Testis (tissue), 3 donors: ENCODE measurements around the gene CSNK1E. TPM values are rescaled to one million over a fixed set of nuclear protein-coding genes. Genes with fewer than 3 reads are reported as not detected.
A peak's percentile ranks its signal among the peaks of the same experiment; 100 is the strongest.

Source experiments
- DNase-seq: peaks from one replicate; pipeline ENCODE4 v3.0.0-alpha.2; 2019
- H3K27ac ChIP-seq, 2 donors: fragments of 200-600 bp; sonication (generic); one replicate each; pipeline ENCODE4 v1.5.1; 2019
- H3K27me3 ChIP-seq: fragments of 200-600 bp; sonication (generic); one replicate; pipeline ENCODE4 v1.5.1; 2019
- H3K36me3 ChIP-seq: fragments of 200-600 bp; sonication (generic); one replicate; pipeline ENCODE4 v1.5.1; 2017; ENCODE audit warnings: low read depth; ENCODE audit errors: missing control alignments
- H3K4me1 ChIP-seq: fragments of 200-600 bp; sonication (generic); one replicate; pipeline ENCODE4 v1.5.1; 2019
- H3K4me3 ChIP-seq, 2 donors: fragments of 200-600 bp; sonication (generic); one replicate each; pipeline ENCODE4 v1.5.1; 2017 to 2019
- H3K9me3 ChIP-seq: fragments of 200-600 bp; sonication (generic); one replicate; pipeline ENCODE4 v1.5.1; 2017
- CTCF ChIP-seq, 3 experiments: fragments of 450-650 bp in 2 of 3; fragments of 200-600 bp in 1 of 3; sonication (generic) in 1 of 3; IDR thresholded peaks; one replicate each; pipeline ENCODE4 v1.5.1; 2016 to 2019; ENCODE audit warnings: antibody characterized with exemption in 3 of 3, mild to moderate bottlenecking in 2 of 3, moderate library complexity in 1 of 3
- POLR2A ChIP-seq: fragments of 450-650 bp; IDR thresholded peaks from one replicate; pipeline ENCODE4 v1.6.1; 2017; ENCODE audit warnings: antibody characterized with exemption, mild to moderate bottlenecking, moderate library complexity
- WGBS, 2 donors: methylation state at CpG; one replicate each; pipeline ENCODE4 v1.1.5; 2018; 5-methylcytosine and 5-hydroxymethylcytosine counted together
- intact Hi-C: fragments of 100-400 bp; cut with DNase I; formaldehyde crosslinking; loops from one replicate; pipeline ENCODE4 v1.15.1; 2023; ENCODE audit warnings: low total_unique reads
- polyA plus RNA-seq: library from polyadenylated mRNA; stranded (reverse); fragments of 350-450 nt; fragmentation: Illumina TruSeq; extraction: RNeasy Lipid Tissue Mini Kit (QIAGEN cat#74804); gene quantifications from one replicate; pipeline ENCODE4 v1.2.3, GENCODE V29; 2014; ENCODE audit warnings: low read depth, low replicate concordance; ENCODE audit not compliant: insufficient read depth
- total RNA-seq, 2 donors: library from RNA; depleted of rRNA; stranded (reverse); fragments of >200 nt; gene quantifications; one replicate each; pipeline ENCODE4 v1.2.3, GENCODE V29; 2016

Gene CSNK1E
- total and polyA plus RNA-seq, 3 donors from 2014 or later = 69.2 to 134 (median 133) TPM

- H3K4me1 ChIP-seq = peaks cover 37% of the 10 kb centered on the region
- no peaks in the 10 kb centered on the region for H3K36me3 ChIP-seq
- H3K9me3 ChIP-seq = no peaks in the 10 kb centered on the region
- DNase-seq = no peak
- intact Hi-C loops = no loop called here
- no peak overlapping the region for H3K4me3 ChIP-seq
- H3K27me3 ChIP-seq = no peaks in the 10 kb centered on the region
- TF ChIP-seq POLR2A (no peak), CTCF (IDR thresholded peaks at IDR 0.05) (no peak)
- H3K27ac ChIP-seq = no peak overlapping the region
- WGBS, 2 donors = 92 to 94% methylated on average over 7 of the region's 7 CpGs
Measured at GRCh38 chr22:38269466-38269865, 47.8 kb downstream of the CSNK1E start.

- no peak for TF ChIP-seq POLR2A
- no peak for TF ChIP-seq CTCF (IDR thresholded peaks at IDR 0.05)
- intact Hi-C loops = no loop called here
- no peaks in the 10 kb centered on the region for H3K9me3 ChIP-seq
- H3K27me3 ChIP-seq = no peaks in the 10 kb centered on the region
- no peaks in the 10 kb centered on the region for H3K36me3 ChIP-seq
- peak overlapping the region in 1 of 2 donors; percentile 50 for H3K27ac ChIP-seq
- no peak for DNase-seq
- peaks cover 36% of the 10 kb centered on the region for H3K4me1 ChIP-seq
- 49 to 60% methylated on average over 4 of the region's 4 CpGs for WGBS, 2 donors
- H3K4me3 ChIP-seq = no peak overlapping the region
Measured at GRCh38 chr22:38267086-38267485, 50.1 kb downstream of the CSNK1E start.

- WGBS, 2 donors = 38 to 51% methylated on average over 7 to 8 of the region's 8 CpGs
- Histone ChIP-seq H3K27ac (peak overlapping the region in 1 of 2 donors; percentile 50), H3K4me3 (no peak overlapping the region), H3K36me3 (no peaks in the 10 kb centered on the region), H3K27me3 (no peaks in the 10 kb centered on the region), H3K9me3 (no peaks in the 10 kb centered on the region), H3K4me1 (peaks cover 27% of the 10 kb centered on the region)
- DNase-seq = peak; percentile 50
- TF ChIP-seq CTCF (IDR thresholded peaks at IDR 0.05) = no peak
- TF ChIP-seq POLR2A = no peak
- intact Hi-C loops = no loop called here
Measured at GRCh38 chr22:38266120-38266519, 51.1 kb downstream of the CSNK1E start.

GRCh38 chr22:38264322-38264843 is 52.9 kb downstream of the CSNK1E start:
- 83 to 90% methylated on average over 6 of the region's 6 CpGs for WGBS, 2 donors
- intact Hi-C loops = no loop called here
- H3K27ac ChIP-seq = no peak overlapping the region
- no peak for TF ChIP-seq POLR2A
- no peak for TF ChIP-seq CTCF (IDR thresholded peaks at IDR 0.05)
- no peaks in the 10 kb centered on the region for H3K27me3 ChIP-seq
- DNase-seq = no peak
- no peaks in the 10 kb centered on the region for H3K9me3 ChIP-seq
- no peak overlapping the region for H3K4me3 ChIP-seq
- no peaks in the 10 kb centered on the region for H3K36me3 ChIP-seq
- H3K4me1 ChIP-seq = peaks cover 16% of the 10 kb centered on the region

- Histone ChIP-seq H3K9me3 (no peaks in the 10 kb centered on the region), H3K27ac (no peak overlapping the region), H3K4me3 (no peak overlapping the region), H3K27me3 (no peaks in the 10 kb centered on the region), H3K4me1 (peaks cover 22% of the 10 kb centered on the region), H3K36me3 (no peaks in the 10 kb centered on the region)
- DNase-seq = no peak
- TF ChIP-seq CTCF (IDR thresholded peaks at IDR 0.05) (peak in 2 of 3 experiments; percentile 15 to 29), POLR2A (no peak)
- 68 to 69% methylated on average over 20 of the region's 20 CpGs for WGBS, 2 donors
- intact Hi-C loops = no loop called here
Measured at GRCh38 chr22:38262051-38262795, 55.0 kb downstream of the CSNK1E start.
